Cardiac muscle cell (in vitro differentiated cells and primary cell): Measurements from ENCODE around the gene TATDN2. TPM values are rescaled to one million over a fixed set of nuclear protein-coding genes. Genes with fewer than 3 reads are reported as not detected.

Experiments
- DNase-seq, 2 donors: peaks; one replicate each; pipeline versions ENCODE4 v3.0.0 to v3.0.0-alpha.2; 2010 to 2017; ENCODE audit warnings: low read depth in 1 of 2, low spot score in 1 of 2
- H3K27ac ChIP-seq: fragments of 200-600 bp; sonication (generic); 2 replicates; pipeline ENCODE4 v1.5.1; 2016
- H3K27me3 ChIP-seq: fragments of 200-600 bp; sonication (generic); 2 replicates; pipeline ENCODE4 v1.6.0; 2016; ENCODE audit warnings: control low read depth
- H3K36me3 ChIP-seq: fragments of 200-600 bp; sonication (generic); 2 replicates; pipeline ENCODE4 v1.5.1; 2016; ENCODE audit warnings: control low read depth
- H3K4me1 ChIP-seq: fragments of 200-600 bp; sonication (generic); 2 replicates; pipeline ENCODE4 v1.8.1; 2017; ENCODE audit warnings: low read depth, mild to moderate bottlenecking, mixed run types
- H3K4me3 ChIP-seq: fragments of 200-600 bp; sonication (generic); 2 replicates; pipeline ENCODE4 v1.5.1; 2016; ENCODE audit warnings: mild to moderate bottlenecking
- H3K9me3 ChIP-seq: fragments of 200-600 bp; sonication (generic); 2 replicates; pipeline ENCODE4 v1.5.1; 2017; ENCODE audit warnings: low read depth, mild to moderate bottlenecking, control low read depth
- CTCF ChIP-seq: IDR thresholded peaks from 2 replicates; pipeline ENCODE4 v1.5.1; 2012; ENCODE audit warnings: low read depth, mild to moderate bottlenecking, low read length
- polyA plus RNA-seq: library from polyadenylated mRNA; unstranded; fragments of >200 nt; fragmentation: Nextera tagmentation; extraction: Ambion mirVana; gene quantifications from 2 replicates; pipeline ENCODE4 v1.2.1, GENCODE V29; 2016
- total RNA-seq: library from RNA; depleted of rRNA; stranded (reverse); fragments of >200 nt; gene quantifications from 2 replicates; pipeline ENCODE4 v1.2.3, GENCODE V29; 2016

TATDN2 gene
- total and polyA plus RNA-seq, 2 experiments from 2014 or later = 7.7 to 13.1 TPM

GRCh38 chr3:10317311-10317960 lies 69.2 kb downstream of the TATDN2 start:
- peaks cover 49% of the 10 kb centered on the region for H3K36me3 ChIP-seq
- H3K9me3 ChIP-seq = no peaks in the 10 kb centered on the region
- no peak overlapping the region for H3K4me3 ChIP-seq
- TF ChIP-seq CTCF = no peak
- H3K27me3 ChIP-seq = no peaks in the 10 kb centered on the region
- H3K27ac ChIP-seq = no peak overlapping the region
- no peak for DNase-seq
- no peaks in the 10 kb centered on the region for H3K4me1 ChIP-seq

- Histone ChIP-seq H3K27me3 (no peaks in the 10 kb centered on the region), H3K36me3 (peaks cover 43% of the 10 kb centered on the region), H3K4me3 (no peak overlapping the region), H3K27ac (no peak overlapping the region), H3K9me3 (no peaks in the 10 kb centered on the region), H3K4me1 (no peaks in the 10 kb centered on the region)
- TF ChIP-seq CTCF = no peak
- DNase-seq = no peak
Measured at GRCh38 chr3:10317961-10318350, 69.7 kb downstream of the TATDN2 start.

- Histone ChIP-seq H3K4me1 (no peaks in the 10 kb centered on the region), H3K4me3 (no peak overlapping the region), H3K36me3 (peaks cover 32% of the 10 kb centered on the region), H3K27ac (no peak overlapping the region), H3K27me3 (no peaks in the 10 kb centered on the region), H3K9me3 (no peaks in the 10 kb centered on the region)
- no peak for TF ChIP-seq CTCF
- DNase-seq = no peak
Measured at GRCh38 chr3:10319251-10319650, 71.0 kb downstream of the TATDN2 start.

GRCh38 chr3:10319804-10320203 lies 71.5 kb downstream of the TATDN2 start:
- peaks cover 26% of the 10 kb centered on the region for H3K36me3 ChIP-seq
- no peaks in the 10 kb centered on the region for H3K27me3 ChIP-seq
- no peak overlapping the region for H3K27ac ChIP-seq
- TF ChIP-seq CTCF = no peak
- no peaks in the 10 kb centered on the region for H3K4me1 ChIP-seq
- peak in 1 of 2 donors; percentile 26 for DNase-seq
- H3K9me3 ChIP-seq = no peaks in the 10 kb centered on the region
- H3K4me3 ChIP-seq = peak overlapping the region; percentile 96

- Histone ChIP-seq H3K27ac (peak overlapping the region; percentile 92), H3K9me3 (no peaks in the 10 kb centered on the region)
Measured at GRCh38 chr3:10320320-10320677, 72.0 kb downstream of the TATDN2 start.

More at GRCh38 chr3:10320320-10320677, 72.0 kb downstream of the TATDN2 start:
- Histone ChIP-seq H3K4me3 (peak overlapping the region; percentile 96), H3K4me1 (no peaks in the 10 kb centered on the region), H3K36me3 (peaks cover 22% of the 10 kb centered on the region), H3K27me3 (peaks cover 2% of the 10 kb centered on the region)
- peak in 1 of 2 donors; percentile 9 for DNase-seq
- TF ChIP-seq CTCF = no peak
